CMK (cell line): Measurements from ENCODE around the gene CDK12.

Experiments used
- DNase-seq: peaks from one replicate; pipeline ENCODE4 v3.0.0-alpha.2; 2010; ENCODE audit warnings: low read depth

The CDK12 gene

DNA sequence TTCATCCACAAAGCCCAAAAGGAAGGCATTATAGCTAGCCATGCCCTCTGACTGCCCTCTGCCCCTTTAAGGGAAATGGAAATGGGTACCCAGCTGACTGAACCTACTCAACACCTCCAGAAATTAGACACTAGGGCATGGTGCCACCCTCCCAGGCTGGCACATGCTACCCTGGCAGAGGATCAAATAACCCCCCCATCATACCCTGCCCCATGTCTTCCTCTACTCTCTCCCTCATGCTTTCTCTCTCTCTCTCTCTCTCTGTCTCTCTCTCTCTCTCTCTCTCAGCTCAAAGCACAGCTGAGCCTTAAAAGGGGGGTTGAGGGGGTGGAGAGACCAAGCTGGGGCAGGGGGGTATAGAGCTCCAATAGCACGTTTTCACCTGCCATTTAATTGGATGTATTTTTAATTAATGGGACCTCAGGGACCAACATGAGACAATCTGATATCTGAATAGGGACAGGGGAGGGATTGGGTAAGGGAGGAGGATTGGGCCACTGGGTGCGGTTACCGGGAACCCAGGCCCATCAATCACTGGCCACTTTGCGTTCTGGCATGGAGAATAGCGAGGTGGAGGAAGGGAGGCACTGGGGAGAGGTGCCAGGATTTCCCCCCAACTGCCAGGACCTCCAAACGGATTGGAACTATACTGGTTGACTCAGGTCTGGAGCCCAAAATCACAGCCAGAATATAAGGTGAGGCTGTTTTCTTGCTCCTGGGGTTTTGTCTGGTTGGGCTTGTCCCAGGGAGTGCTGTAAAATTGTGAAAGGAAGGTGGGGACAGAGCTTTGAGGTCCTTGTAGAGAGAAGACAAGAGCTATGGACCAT lies 88.7 kb downstream of the CDK12 start:
- DNase-seq = no peak

DNA sequence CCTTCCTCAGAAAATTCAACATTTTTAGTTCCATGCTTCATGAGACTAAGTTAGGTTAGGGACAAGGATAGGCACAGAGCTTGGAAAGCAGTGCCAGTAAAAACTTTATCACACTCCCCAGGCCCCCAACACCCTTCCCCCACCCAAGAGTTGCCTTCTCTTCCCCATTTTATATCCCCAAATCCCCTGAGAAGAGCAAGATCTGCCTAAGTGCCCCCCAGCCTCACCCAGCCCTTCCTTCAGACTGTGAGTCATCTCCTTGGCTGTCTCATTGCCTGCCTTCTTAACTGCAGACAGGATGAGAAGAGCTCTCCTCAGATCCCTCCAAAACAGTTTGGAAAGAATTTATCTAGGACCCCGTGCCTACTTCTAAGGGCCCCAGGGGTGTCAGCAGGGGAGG lies 90.6 kb downstream of the CDK12 start:
- no peak for DNase-seq

DNA sequence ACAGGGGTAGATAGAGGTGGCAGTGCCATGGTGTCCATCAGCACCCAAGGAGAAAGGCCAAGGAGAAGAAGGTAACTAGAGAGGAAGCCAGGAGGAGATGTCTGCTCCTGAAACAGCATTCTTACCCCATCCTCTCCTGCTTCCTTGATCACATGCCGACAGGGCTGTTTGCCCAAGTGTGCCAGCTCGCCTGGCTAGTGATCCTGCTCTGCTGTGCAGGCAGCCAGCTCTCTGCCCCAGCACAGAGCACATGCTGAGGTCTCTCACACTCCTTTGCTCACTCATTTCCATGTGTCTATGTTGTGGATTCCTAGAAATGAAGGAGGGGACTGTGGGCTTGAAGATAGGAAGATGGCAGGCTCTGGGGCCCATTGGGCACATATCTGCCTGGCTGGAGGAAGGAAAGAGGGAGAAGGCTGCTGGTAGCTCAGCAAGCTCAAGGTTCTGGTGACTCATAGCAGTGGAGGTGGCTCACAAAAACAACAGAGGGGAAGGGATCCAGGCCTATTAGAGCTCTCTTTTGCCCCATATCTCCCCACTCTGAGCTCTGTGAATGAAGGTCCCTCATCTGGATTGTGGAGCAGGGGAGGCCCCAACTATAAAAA lies 92.2 kb downstream of the CDK12 start:
- DNase-seq = no peak

DNA sequence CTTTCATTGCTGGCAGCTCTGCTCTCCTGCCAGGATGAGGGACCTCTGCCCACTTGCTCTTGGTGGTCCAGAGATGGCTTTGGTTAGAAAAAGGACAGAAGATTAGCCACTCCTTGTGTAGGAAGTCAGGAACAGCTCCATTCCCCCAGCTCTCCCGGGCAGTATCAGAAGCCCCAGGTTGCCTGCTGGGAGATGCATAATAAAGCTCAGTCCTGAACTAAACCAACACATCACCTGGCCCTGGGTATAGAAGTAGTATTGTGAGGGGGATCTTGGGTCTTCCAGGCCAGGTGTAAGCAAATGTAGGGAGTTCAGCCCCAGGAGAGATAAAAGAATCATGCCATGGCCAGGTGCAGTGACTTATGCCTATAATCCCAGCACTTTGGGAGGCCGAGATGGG lies 94.1 kb downstream of the CDK12 start:
- DNase-seq = no peak

DNA sequence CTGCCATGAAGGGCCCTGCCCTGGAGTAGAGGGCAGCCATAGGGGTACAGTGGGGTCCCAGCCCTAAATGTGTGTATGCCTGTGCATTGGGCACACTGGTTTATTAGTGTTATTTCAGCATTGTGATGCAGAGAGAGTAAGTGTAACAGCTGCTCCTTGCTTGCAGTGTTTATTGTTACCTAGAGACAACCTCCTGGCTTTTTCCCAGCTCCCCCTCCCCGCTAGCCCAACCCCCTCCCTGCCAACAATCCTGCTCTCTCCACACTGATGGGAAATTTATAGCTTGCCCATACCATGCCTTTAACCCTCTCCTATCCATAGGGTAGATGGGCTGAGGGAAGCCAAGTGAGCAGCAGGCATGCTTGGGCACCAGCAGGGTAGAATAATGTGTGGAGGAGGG lies 95.1 kb downstream of the CDK12 start:
- DNase-seq = no peak

DNA sequence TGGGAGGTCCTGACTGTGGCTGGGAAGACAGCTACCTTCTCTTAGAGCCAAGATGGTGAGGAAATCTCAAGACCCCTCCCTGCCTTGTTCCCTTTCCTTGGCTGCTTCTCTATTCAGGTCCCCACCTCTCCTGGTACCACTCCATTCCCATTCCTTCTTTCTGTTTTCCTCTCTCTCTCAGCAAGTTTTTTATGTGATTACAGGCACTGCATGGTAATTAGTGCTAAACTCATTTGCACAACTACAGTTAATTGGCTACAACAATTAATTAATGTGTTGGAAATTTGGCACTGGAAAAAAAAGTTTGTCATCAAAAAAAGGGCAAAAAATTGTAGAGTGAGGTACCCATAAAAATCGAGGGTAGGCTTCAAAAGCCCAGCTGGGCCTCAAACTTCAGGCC lies 101.1 kb downstream of the CDK12 start:
- DNase-seq = no peak

DNA sequence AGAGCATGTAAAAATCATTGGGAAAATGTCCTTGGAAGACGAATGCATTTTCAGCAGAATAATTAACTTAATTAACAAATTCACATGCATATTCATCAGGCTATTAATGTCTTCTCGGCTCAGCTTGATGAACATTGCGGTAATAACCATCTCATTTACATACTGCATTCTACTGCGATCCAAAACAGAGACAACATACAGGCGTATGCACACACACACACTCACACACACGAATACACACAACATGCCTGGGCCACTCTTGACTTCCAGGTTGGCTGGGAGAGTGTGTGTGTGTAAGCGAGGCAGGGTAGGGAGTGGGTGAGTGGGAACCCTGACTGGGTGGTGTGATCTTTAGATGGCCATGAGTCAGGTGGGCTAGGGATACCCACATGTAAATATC lies 101.7 kb downstream of the CDK12 start:
- DNase-seq = no peak

DNA sequence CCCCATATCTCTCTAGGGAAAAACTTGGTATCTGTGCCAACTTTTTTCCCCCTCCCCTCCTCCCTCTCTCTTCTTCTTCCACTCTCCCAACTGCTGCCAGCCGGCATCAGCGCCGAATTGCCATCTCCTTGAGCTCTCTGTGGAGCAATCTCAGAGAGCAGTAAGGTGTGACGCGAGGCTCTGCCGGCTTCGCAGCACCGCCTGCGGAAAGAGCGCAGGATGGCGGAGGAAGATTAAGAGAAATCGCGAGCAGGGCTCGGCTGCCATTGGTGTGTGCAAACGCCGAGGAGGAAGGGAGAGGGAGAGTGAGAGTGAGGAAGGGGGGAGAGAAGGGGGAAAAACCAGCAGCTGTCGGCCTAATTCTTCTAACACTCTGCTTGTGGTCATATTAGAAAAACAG lies 102.2 kb downstream of the CDK12 start:
- no peak for DNase-seq

DNA sequence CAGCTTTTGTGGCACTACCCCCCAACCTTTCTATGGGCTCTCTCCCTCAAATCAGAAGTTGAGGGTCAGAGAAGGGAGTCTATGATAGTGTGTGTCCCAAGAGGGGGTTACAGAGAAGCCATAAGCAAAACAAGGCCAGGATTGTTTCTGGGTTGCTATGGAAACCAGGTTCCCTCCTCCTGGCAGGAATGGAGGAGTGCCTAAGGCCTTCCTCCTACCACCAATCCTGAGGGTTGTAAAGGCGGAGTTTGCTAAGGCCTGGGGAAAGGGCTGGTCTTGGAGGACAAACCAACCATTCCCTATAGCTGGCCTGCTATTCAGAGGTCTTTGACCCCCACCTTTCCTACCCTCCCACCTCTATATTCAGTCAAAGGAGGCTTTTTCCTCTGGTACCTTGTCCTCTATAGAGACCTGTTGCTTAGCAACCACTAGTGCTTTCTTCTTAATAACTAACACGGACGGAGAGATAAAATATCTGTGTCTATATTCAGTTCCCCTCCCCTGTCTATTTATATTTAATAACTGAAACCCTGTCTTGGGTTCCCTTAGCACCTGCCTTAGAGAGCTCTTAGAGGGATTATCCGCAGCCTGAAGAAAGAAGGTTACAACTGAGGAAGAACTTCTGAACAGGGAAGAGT lies 103.0 kb downstream of the CDK12 start:
- DNase-seq = no peak

DNA sequence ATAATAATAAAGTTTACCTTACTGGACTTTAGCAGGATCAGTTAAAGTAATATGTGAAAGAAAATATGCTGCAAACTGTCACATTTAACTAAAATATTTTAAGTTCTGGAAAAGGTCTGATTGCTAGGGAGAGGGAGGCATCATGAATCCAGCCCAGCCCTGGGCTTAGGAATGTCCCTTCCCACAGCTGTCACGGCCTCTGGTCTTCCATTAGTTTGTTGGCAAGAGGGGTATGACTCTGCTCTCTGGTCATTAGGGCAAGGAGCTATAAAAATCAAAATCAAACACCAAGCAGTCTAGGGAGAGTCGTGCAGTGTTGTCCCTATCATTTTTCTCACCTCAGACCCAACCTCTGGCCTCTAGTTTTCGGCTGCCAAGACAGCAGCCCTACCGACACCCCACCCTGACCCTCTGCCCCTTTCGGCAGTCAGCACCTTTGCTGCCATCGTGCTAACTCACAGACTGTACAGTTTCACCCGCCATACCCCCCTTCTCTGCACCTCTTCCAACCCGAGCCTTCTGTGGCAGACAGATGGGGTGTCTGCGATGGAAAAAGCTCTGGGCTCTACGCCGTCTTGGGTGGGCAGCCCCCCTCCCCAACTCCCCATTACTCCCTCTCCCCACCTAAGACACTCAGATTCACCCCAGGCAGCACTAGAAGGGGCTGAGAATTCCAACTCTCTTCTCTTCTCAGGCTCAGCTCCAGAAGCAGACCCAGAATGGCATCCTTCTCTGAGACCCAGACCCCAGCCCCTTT lies 105.0 kb downstream of the CDK12 start:
- no peak for DNase-seq

DNA sequence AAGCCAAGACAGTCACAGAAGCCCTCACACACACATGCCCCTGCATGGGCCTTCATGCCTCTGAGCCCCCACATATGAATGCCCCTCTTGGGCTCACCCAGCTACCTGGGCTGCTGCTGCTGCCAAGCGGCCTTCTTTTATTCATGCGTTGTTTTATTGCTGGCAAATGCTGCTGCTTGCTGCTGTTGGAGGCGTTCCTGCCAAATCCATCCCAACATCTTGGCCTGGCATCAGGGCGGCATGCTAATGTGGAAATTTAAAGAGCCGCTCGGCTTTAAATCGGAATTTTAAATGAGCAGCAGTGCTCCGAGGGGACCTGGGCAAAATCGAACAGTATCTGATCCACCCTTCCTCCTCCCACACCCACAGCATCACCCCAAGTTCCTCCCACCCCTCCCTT lies 107.4 kb downstream of the CDK12 start:
- DNase-seq = no peak

DNA sequence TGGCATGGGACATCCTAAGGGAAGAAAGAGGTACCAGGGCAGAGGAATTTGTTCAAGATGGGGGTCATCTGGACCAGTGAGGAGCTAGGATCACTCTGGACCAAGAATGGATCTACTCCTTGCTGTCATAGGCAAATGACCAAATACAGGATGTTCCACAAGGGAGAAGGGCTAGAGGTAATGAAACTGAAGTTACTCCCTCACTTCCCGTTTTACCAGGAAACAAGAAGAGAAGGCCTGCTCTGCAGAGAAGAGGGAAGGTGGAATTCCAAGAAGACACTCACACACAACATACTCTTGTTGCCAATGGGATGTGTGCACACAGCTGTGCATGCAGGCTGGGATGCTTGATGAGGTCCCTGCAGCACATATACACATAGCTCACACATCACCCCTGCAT lies 107.8 kb downstream of the CDK12 start:
- no peak for DNase-seq

DNA sequence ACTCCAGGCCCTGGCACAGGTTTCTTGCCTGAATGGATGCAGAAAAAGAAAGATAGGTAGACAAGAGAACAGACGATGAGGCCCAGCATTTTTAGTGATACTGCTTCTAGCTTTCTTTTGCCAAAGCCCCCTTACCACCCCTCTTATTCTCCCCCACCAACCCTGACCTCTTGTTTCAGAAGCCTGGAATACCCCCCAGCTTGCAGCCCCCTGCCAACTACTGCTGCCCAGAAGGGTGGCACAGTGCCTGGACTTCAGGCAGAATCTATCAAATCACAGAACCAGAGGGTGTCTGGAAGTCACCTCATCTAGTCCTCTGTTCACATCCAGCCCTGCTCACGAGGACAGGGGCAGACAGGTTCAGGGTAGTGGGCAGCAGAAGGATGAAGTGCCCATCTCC lies 110.8 kb downstream of the CDK12 start:
- DNase-seq = no peak

DNA sequence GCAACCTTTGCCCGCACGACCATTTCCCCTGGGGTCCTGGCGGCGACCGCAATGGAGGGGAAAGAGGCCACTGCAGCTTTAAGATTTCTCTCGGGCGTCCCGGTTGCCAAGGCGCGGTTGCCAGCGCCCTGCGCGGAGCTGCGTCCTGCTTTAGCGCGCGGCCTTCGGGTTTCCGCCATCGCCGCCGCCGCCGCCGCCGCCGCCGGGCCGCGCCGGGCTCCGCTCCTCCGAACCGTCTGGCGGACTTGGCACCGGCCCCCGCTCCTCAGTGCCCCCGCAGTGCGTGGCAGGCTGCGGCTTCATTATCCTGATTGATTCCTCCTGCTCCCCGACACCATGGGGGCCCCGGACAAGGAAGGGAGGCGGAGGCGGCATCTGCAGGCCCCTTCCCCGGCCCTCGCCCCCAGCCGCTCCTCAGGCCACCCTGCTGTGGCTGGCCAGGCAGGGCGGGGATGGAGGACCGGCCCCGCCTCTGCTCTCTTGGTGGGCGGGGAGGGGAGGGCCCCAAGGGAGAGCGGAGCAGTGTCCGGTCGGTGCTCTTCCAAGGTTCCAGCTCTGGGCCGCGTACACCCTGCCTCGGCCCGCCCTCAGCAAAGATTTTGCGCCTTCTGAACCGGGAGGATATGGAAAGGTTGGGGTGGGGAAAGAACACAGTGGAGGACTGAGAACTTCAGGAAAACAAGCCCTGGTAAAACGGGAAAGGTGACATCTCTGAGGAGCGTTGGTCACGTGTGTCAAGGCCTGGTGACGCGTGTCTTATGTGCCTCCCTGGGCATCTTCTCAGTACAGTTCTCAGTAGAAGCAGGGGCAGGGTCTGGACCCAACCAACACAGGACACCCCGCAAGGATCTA lies 112.4 kb downstream of the CDK12 start:
- no peak for DNase-seq

DNA sequence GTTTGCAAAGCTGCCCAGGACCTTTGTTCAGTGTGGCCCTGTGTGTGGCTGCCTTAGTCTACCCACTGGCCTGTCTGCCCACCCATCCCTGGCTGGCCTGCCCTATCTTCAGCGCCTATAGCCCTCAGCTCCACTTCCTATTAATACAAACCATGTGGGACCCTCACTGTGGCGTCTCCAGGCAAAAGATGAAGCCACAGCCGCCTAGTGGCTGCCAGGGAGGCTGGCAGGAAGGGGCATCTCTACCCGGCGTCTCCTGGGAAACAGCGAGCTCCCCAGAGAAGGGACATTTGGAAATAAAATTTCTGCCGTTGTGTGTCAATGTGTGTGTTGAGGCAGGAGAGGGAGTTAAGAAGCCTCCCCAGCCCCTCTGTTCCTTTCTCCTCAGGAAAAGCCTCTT lies 114.9 kb downstream of the CDK12 start:
- DNase-seq = no peak

DNA sequence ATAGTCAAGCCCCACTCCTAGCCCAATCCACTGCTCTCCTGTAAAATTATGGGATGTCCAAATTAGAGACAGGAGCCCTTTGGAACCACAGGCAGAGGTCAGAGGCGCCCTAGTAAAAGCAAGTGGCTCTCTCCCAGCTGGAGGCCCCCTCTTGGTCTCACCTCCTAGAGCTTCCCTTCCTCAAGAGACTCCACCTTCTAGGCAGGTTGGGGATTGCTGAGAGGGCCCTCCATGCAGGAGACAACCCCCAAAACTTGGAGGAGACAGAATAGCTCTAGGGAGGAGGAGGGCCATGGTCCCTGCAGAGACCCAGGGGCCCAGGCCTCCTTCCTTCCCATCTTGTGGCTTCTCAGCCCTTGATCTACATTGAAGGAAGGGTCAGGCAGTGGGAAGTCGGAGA lies 117.0 kb downstream of the CDK12 start:
- no peak for DNase-seq

DNA sequence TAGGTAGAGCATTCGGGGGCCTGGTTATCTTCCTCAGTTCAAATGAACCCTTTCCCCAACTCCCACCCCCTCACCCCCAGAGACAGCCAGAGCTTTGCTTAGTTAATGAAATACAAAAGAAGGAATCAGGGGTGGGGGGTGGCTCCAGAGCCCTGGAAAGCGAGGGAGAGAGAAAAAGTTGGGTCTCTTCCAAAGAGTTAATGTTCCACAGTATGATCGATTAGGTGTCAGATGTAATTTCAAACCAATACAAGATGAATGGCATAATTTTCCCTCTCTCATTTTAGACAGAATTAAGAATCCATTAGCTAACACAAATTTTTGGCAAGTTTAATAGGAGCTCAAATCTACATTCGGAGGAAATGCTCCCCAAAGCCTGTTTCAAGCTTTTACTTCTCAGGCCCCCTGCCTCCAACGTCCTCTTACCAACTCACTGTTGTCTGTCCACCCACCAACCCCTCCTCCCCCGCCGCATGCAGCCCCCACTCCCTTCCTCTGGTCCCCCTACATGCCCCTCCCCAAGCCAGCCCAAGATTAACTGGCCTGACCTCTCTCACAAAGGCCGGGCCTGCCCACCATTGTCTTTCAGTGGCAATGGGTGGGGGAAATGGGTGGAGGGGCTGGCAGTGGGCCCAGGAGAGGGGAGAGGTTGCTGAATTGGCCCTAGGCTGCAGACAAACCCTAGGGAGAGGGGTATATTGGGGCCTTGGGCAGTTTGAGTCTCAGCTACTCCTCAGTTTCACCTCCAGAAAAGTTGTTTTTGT lies 118.2 kb downstream of the CDK12 start:
- DNase-seq = no peak

DNA sequence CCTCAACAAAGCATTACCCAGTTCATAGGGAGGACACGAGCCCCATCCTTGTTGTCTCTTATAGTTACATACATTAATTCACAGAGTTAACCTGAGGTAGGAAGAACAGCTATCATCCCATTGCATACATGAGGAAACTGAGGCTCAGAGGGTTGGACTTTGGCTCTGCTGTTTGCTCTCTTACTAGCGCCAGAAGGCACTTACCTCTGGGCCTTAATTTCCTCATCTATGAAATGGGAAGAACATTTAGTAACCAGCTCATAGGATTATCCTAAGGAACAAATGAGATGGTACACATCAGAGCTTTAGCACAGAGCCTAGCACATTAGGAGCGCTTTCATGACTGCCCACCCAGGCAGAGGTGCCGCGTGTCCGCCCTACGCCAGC lies 118.8 kb downstream of the CDK12 start:
- no peak for DNase-seq

DNA sequence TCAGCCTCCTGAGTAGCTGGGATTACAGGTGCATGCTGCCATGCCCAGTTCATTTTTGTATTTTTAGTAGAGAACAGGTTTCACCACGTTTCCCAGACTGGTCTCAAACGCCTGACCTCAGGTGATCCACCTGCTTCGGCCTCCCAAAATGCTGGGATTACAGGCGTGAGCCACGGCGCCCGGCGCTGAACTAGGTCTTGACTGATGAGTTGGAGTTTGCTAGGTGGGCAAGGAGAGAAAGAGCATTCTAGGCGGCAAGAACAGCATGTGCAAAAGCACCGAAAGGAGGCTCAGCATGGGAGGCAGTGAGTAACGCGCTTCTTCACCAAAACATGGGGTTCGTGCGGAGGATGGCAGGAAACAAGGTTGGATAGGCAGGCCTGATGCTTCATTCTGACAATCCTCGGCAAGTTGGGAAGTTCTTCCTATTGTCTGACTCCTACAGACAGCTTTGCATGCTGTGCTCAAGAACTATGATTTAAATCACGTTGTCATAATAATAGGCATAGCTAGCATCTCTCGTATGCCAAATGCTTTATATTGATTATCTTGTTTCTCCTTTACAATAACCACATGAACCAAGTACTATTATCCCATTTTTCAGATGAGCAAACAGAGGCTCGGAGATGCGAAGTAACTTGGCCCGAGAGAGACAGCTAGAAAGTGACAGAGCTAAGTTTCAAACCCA lies 119.9 kb downstream of the CDK12 start:
- DNase-seq = no peak

DNA sequence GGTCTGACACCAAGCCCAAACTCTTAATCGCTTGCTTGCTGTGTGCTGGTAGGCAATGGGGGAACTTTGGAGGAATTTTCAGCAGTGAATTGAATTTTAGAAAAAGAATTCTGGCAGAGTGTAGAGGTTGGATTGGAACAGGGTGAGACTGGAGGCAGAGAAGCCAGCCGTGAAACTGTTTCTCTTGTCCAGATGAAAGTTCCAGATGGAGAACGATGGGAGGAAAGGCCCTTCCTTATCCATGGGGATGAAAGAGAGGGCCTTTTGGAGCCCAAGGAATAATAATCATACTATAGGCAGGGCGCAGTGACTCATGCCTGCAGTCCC lies 120.4 kb downstream of the CDK12 start:
- no peak for DNase-seq

DNA sequence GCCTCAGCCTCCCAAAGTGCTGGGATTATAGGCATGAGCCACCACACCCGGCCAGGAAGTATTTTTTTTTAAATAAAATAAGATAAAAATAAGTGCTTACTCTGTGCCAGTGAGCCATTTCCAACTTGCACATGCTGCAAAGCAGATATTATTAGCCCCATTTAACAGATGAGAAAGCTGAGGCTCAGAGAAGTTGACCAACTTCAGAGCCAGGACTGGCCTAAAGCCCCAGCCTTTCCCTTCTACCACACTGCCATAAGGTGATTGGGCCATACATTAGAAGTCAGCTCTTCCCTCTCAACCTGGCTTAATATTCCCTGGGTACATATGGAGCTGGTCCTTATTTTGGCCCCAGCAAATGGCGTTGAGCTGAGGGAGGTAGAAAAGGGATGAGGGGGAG lies 121.4 kb downstream of the CDK12 start:
- no peak for DNase-seq
